ENCODE data around the gene NACC2. TPM values are rescaled to one million over a fixed set of nuclear protein-coding genes. Genes with fewer than 3 reads are reported as not detected.

Gene NACC2
- total RNA-seq, 1 experiment from 2014 or later: not detected

DNA sequence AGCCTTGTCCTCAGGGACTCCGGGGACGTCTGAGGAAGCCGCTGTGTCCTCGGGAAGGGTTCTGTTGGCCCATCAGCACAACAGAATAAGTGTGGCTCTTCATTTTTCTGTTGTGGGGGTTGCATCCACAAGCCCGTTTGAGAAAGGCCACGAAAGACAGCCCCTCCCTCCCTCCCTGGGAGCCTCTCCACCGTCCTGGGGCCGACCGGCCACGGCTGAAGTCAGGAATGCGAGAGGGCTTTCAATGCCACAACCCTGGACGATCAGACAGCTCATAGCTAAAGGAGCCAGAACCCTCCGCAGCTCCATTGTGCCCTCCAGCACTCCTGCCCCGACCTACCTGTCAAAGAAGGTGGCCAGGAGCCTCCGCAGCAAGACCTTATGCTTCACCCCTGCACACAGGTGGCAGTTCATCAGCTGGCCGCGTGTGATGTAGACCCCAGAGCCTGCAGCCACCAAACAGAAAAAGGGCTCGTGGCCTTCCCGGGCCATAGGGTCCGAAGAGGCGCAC is 81.5 kb downstream of the NACC2 start:
- H3K4me1 ChIP-seq (ENCODE audit: low read length): peaks cover 58% of the 10 kb centered on the region
- H3K9me2 ChIP-seq (replicated peaks; ENCODE audit: insufficient read depth, low read length): no peaks in the 10 kb centered on the region
- H3K4me3 ChIP-seq (ENCODE audit: low read length): peak overlapping the region; percentile 36; the same call in 1 of the 2 replicates
- no peaks in the 10 kb centered on the region for H3K79me2 ChIP-seq (ENCODE audit: low read length)
- no peaks in the 10 kb centered on the region for H3K36me3 ChIP-seq (ENCODE audit: insufficient read depth, low read length)
- no peak overlapping the region for H3K9ac ChIP-seq (ENCODE audit: low read length)
- H3K4me2 ChIP-seq (ENCODE audit: low read depth, low read length, poor library complexity, severe bottlenecking): peak overlapping the region; percentile 78
- H4K20me1 ChIP-seq (ENCODE audit: insufficient read depth, low read depth, low read length): 0 out of 2 replicates have a peak, but pooled peaks cover 7% of the 10 kb centered on the region
- H3K27ac ChIP-seq (ENCODE audit: low read length): peak overlapping the region; percentile 88
- no peak overlapping the region for H2AFZ ChIP-seq (ENCODE audit: low read length)
- DNase-seq: no peak
- H3K9me3 ChIP-seq (ENCODE audit: low read length): no peaks in the 10 kb centered on the region; the same call in 1 of the 2 replicates
- H3K27me3 ChIP-seq (ENCODE audit: low read length): no peaks in the 10 kb centered on the region

- H3K4me1 ChIP-seq (ENCODE audit: low read length): peaks cover 60% of the 10 kb centered on the region
- H4K20me1 ChIP-seq (ENCODE audit: insufficient read depth, low read depth, low read length): 0 out of 2 replicates have a peak, but pooled peaks cover 7% of the 10 kb centered on the region
- H3K9me2 ChIP-seq (replicated peaks; ENCODE audit: insufficient read depth, low read length): no peaks in the 10 kb centered on the region
- H3K4me2 ChIP-seq (ENCODE audit: low read depth, low read length, poor library complexity, severe bottlenecking): peak overlapping the region; percentile 78
- H3K9ac ChIP-seq (ENCODE audit: low read length): no peak overlapping the region
- no peaks in the 10 kb centered on the region; the same call in 1 of the 2 replicates for H3K9me3 ChIP-seq (ENCODE audit: low read length)
- H3K27ac ChIP-seq (ENCODE audit: low read length): peak overlapping the region; percentile 88
- no peaks in the 10 kb centered on the region for H3K36me3 ChIP-seq (ENCODE audit: insufficient read depth, low read length)
- H2AFZ ChIP-seq (ENCODE audit: low read length): no peak overlapping the region
- DNase-seq: no peak
- H3K27me3 ChIP-seq (ENCODE audit: low read length): no peaks in the 10 kb centered on the region
- H3K79me2 ChIP-seq (ENCODE audit: low read length): no peaks in the 10 kb centered on the region
- peak overlapping the region; percentile 36; the same call in 1 of the 2 replicates for H3K4me3 ChIP-seq (ENCODE audit: low read length)
Observed at GRCh38 chr9:136013116-136013515, 82.0 kb downstream of the NACC2 start.

GRCh38 chr9:136012651-136013050 is 82.4 kb downstream of the NACC2 start:
- Histone ChIP-seq H3K27me3 (ENCODE audit: low read length) (no peaks in the 10 kb centered on the region), H4K20me1 (ENCODE audit: insufficient read depth, low read depth, low read length) (0 out of 2 replicates have a peak, but pooled peaks cover 7% of the 10 kb centered on the region), H3K4me3 (ENCODE audit: low read length) (peak overlapping the region; percentile 54; the same call in 1 of the 2 replicates), H3K9me3 (ENCODE audit: low read length) (no peaks in the 10 kb centered on the region; the same call in 1 of the 2 replicates), H2AFZ (ENCODE audit: low read length) (no peak overlapping the region), H3K4me1 (ENCODE audit: low read length) (peaks cover 60% of the 10 kb centered on the region), H3K9me2 (replicated peaks; ENCODE audit: insufficient read depth, low read length) (no peaks in the 10 kb centered on the region), H3K79me2 (ENCODE audit: low read length) (no peaks in the 10 kb centered on the region), H3K9ac (ENCODE audit: low read length) (peak overlapping the region; percentile 53), H3K36me3 (ENCODE audit: insufficient read depth, low read length) (no peaks in the 10 kb centered on the region), H3K27ac (ENCODE audit: low read length) (peak overlapping the region; percentile 88), H3K4me2 (ENCODE audit: low read depth, low read length, poor library complexity, severe bottlenecking) (peak overlapping the region; percentile 78)
- peak; percentile 94 for DNase-seq

GRCh38 chr9:136011703-136012496 is 83.2 kb downstream of the NACC2 start:
- H3K9me3 ChIP-seq (ENCODE audit: low read length): no peaks in the 10 kb centered on the region; the same call in 1 of the 2 replicates
- H3K4me1 ChIP-seq (ENCODE audit: low read length): peaks cover 60% of the 10 kb centered on the region
- peak overlapping the region; percentile 88 for H3K27ac ChIP-seq (ENCODE audit: low read length)
- H2AFZ ChIP-seq (ENCODE audit: low read length): no peak overlapping the region
- 0 out of 2 replicates have a peak, but pooled peaks cover 4% of the 10 kb centered on the region for H4K20me1 ChIP-seq (ENCODE audit: insufficient read depth, low read depth, low read length)
- peak overlapping the region; percentile 53 for H3K9ac ChIP-seq (ENCODE audit: low read length)
- no peaks in the 10 kb centered on the region for H3K36me3 ChIP-seq (ENCODE audit: insufficient read depth, low read length)
- H3K9me2 ChIP-seq (replicated peaks; ENCODE audit: insufficient read depth, low read length): no peaks in the 10 kb centered on the region
- no peak for DNase-seq
- no peaks in the 10 kb centered on the region for H3K27me3 ChIP-seq (ENCODE audit: low read length)
- peak overlapping the region; percentile 54; the same call in 1 of the 2 replicates for H3K4me3 ChIP-seq (ENCODE audit: low read length)
- H3K79me2 ChIP-seq (ENCODE audit: low read length): no peaks in the 10 kb centered on the region
- peak overlapping the region; percentile 78 for H3K4me2 ChIP-seq (ENCODE audit: low read depth, low read length, poor library complexity, severe bottlenecking)

DNA sequence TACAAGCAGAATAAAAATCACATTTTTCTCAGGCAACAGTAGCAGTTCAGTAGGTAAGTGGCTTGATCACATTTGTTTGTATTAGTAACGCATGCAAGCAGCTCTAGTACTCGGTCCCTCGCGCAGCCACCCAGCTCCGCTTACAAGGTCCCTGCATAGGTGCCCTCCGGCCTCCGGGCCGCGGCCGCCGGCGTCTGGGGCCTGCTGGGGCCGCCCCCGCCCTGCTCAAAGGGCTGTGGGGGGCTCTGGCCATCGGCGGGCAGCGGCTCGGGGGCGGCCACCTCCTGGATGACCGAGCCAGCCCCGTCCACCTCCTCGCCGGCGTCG is 83.8 kb downstream of the NACC2 start:
- no peak for DNase-seq
- no peak overlapping the region for H3K4me3 ChIP-seq (ENCODE audit: low read length)
- no peaks in the 10 kb centered on the region for H3K9me2 ChIP-seq (replicated peaks; ENCODE audit: insufficient read depth, low read length)
- H3K36me3 ChIP-seq (ENCODE audit: insufficient read depth, low read length): no peaks in the 10 kb centered on the region
- no peaks in the 10 kb centered on the region; the same call in 1 of the 2 replicates for H3K9me3 ChIP-seq (ENCODE audit: low read length)
- no peaks in the 10 kb centered on the region for H3K27me3 ChIP-seq (ENCODE audit: low read length)
- no peak overlapping the region for H3K27ac ChIP-seq (ENCODE audit: low read length)
- H4K20me1 ChIP-seq (ENCODE audit: insufficient read depth, low read depth, low read length): no peaks in the 10 kb centered on the region
- no peak overlapping the region for H3K9ac ChIP-seq (ENCODE audit: low read length)
- peaks cover 58% of the 10 kb centered on the region for H3K4me1 ChIP-seq (ENCODE audit: low read length)
- H2AFZ ChIP-seq (ENCODE audit: low read length): no peak overlapping the region
- no peak overlapping the region for H3K4me2 ChIP-seq (ENCODE audit: low read depth, low read length, poor library complexity, severe bottlenecking)
- no peaks in the 10 kb centered on the region for H3K79me2 ChIP-seq (ENCODE audit: low read length)

- Histone ChIP-seq H3K27me3 (ENCODE audit: low read length) (no peaks in the 10 kb centered on the region), H3K27ac (ENCODE audit: low read length) (no peak overlapping the region), H3K9me3 (ENCODE audit: low read length) (no peaks in the 10 kb centered on the region; the same call in 1 of the 2 replicates), H3K9me2 (replicated peaks; ENCODE audit: insufficient read depth, low read length) (no peaks in the 10 kb centered on the region), H3K36me3 (ENCODE audit: insufficient read depth, low read length) (no peaks in the 10 kb centered on the region), H3K9ac (ENCODE audit: low read length) (no peak overlapping the region), H3K4me1 (ENCODE audit: low read length) (peaks cover 57% of the 10 kb centered on the region), H3K4me2 (ENCODE audit: low read depth, low read length, poor library complexity, severe bottlenecking) (no peak overlapping the region), H3K4me3 (ENCODE audit: low read length) (no peak overlapping the region), H2AFZ (ENCODE audit: low read length) (no peak overlapping the region), H4K20me1 (ENCODE audit: insufficient read depth, low read depth, low read length) (no peaks in the 10 kb centered on the region), H3K79me2 (ENCODE audit: low read length) (no peaks in the 10 kb centered on the region)
- DNase-seq: no peak
Observed at GRCh38 chr9:136010615-136011361, 84.3 kb downstream of the NACC2 start.

- H4K20me1 ChIP-seq (ENCODE audit: insufficient read depth, low read depth, low read length): no peaks in the 10 kb centered on the region
- H2AFZ ChIP-seq (ENCODE audit: low read length): no peak overlapping the region
- H3K4me1 ChIP-seq (ENCODE audit: low read length): peaks cover 57% of the 10 kb centered on the region
- no peaks in the 10 kb centered on the region for H3K79me2 ChIP-seq (ENCODE audit: low read length)
- DNase-seq: no peak
- H3K36me3 ChIP-seq (ENCODE audit: insufficient read depth, low read length): no peaks in the 10 kb centered on the region
- H3K9ac ChIP-seq (ENCODE audit: low read length): no peak overlapping the region
- no peak overlapping the region for H3K27ac ChIP-seq (ENCODE audit: low read length)
- no peaks in the 10 kb centered on the region for H3K9me2 ChIP-seq (replicated peaks; ENCODE audit: insufficient read depth, low read length)
- H3K4me2 ChIP-seq (ENCODE audit: low read depth, low read length, poor library complexity, severe bottlenecking): no peak overlapping the region
- H3K4me3 ChIP-seq (ENCODE audit: low read length): no peak overlapping the region
- H3K9me3 ChIP-seq (ENCODE audit: low read length): no peaks in the 10 kb centered on the region; the same call in 1 of the 2 replicates
- no peaks in the 10 kb centered on the region for H3K27me3 ChIP-seq (ENCODE audit: low read length)
Observed at GRCh38 chr9:136010176-136010575, 84.9 kb downstream of the NACC2 start.

DNA sequence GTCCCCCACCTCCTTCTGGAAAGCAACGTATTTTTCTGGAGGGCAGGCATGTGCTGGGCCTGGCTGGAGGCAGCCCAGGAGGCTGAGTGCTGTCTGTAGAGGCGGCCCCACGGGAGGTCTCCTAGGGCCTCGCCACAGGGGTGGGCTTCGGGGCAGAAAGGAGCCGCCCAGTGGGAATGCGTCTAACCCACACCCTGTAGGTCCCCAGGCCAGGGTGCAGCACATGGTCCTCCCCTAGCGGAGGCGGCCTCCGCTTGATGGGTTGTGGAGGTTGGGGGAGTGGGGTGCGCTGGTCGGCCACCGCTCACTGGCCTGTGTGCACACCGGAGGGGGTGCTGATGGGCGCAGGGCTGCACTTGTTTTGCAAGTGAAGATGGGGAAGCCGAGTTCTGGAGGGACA is 85.6 kb downstream of the NACC2 start:
- Histone ChIP-seq H3K9me2 (replicated peaks; ENCODE audit: insufficient read depth, low read length) (no peaks in the 10 kb centered on the region), H3K9ac (ENCODE audit: low read length) (peak overlapping the region; percentile 22; the same call in 1 of the 2 replicates), H3K79me2 (ENCODE audit: low read length) (no peaks in the 10 kb centered on the region), H3K36me3 (ENCODE audit: insufficient read depth, low read length) (no peaks in the 10 kb centered on the region), H2AFZ (ENCODE audit: low read length) (no peak overlapping the region), H3K4me3 (ENCODE audit: low read length) (peak overlapping the region; percentile 30; the same call in 1 of the 2 replicates), H4K20me1 (ENCODE audit: insufficient read depth, low read depth, low read length) (no peaks in the 10 kb centered on the region), H3K27me3 (ENCODE audit: low read length) (no peaks in the 10 kb centered on the region), H3K4me2 (ENCODE audit: low read depth, low read length, poor library complexity, severe bottlenecking) (peak overlapping the region; percentile 53), H3K27ac (ENCODE audit: low read length) (no peak overlapping the region), H3K4me1 (ENCODE audit: low read length) (peaks cover 57% of the 10 kb centered on the region), H3K9me3 (ENCODE audit: low read length) (no peaks in the 10 kb centered on the region; the same call in 1 of the 2 replicates)
- DNase-seq: no peak

All from Karpas-422 (cell line).